Amniotic epithelial cell (primary cell): ENCODE data around the gene ACER3.
"Not testable (repeated sequence)": the region's sequence is repeated elsewhere in the genome, so short reads cannot be mapped to it uniquely, and the experiment has no call there.

Experiments used
- DNase-seq: peaks from one replicate; pipeline ENCODE4 v3.0.0-alpha.2; 2010; ENCODE audit warnings: low read depth

Gene ACER3

GRCh38 chr11:77057938-77058474 lies 197.3 kb downstream of the ACER3 start:
- DNase-seq, result no peak

GRCh38 chr11:77058900-77059299 lies 198.2 kb downstream of the ACER3 start:
- DNase-seq, result no peak

- DNase-seq, result no peak
Observed at GRCh38 chr11:77059806-77060205, 199.1 kb downstream of the ACER3 start.

GRCh38 chr11:77060234-77060633 lies 199.5 kb downstream of the ACER3 start:
- no peak for DNase-seq

GRCh38 chr11:77061258-77061657 lies 200.5 kb downstream of the ACER3 start:
- not testable (repeated sequence) for DNase-seq

GRCh38 chr11:77062924-77063323 lies 202.2 kb downstream of the ACER3 start:
- no peak for DNase-seq

GRCh38 chr11:77063407-77063806 lies 202.7 kb downstream of the ACER3 start:
- no peak for DNase-seq

GRCh38 chr11:77063861-77064260 lies 203.1 kb downstream of the ACER3 start:
- no peak for DNase-seq

GRCh38 chr11:77064648-77065217 lies 204.0 kb downstream of the ACER3 start:
- DNase-seq, result no peak

GRCh38 chr11:77065878-77066228 lies 205.1 kb downstream of the ACER3 start:
- DNase-seq, result peak; percentile 38

GRCh38 chr11:77066229-77067042 lies 205.7 kb downstream of the ACER3 start, which contains the start of gene CAPN5:
CAPN5 (plus strand) TSS chr11:77066971; CDS start chr11:77084887, 17,916 bp downstream.
- DNase-seq, result peak; percentile 87

GRCh38 chr11:77067861-77068443 lies 207.2 kb downstream of the ACER3 start:
- DNase-seq, result no peak

GRCh38 chr11:77068457-77069335 lies 208.0 kb downstream of the ACER3 start:
- DNase-seq, result no peak

GRCh38 chr11:77069336-77069968 lies 208.7 kb downstream of the ACER3 start:
- DNase-seq, result no peak

GRCh38 chr11:77069969-77070582 lies 209.4 kb downstream of the ACER3 start:
- no peak for DNase-seq

GRCh38 chr11:77071077-77071476 lies 210.4 kb downstream of the ACER3 start:
- DNase-seq, result no peak

GRCh38 chr11:77071671-77072605 lies 211.2 kb downstream of the ACER3 start:
- DNase-seq, result peak; percentile 63

- DNase-seq, result no peak
Observed at GRCh38 chr11:77072851-77073327, 212.2 kb downstream of the ACER3 start.

- peak; percentile 88 for DNase-seq
Observed at GRCh38 chr11:77073328-77074001, 212.7 kb downstream of the ACER3 start.
